Measurements from ENCODE around the gene DDX42. TPM values are rescaled to one million over a fixed set of nuclear protein-coding genes. Genes with fewer than 3 reads are reported as not detected.
A peak's percentile ranks its signal among the peaks of the same experiment; 100 is the strongest.

DDX42 gene
- total and polyA plus RNA-seq, 2 of the 13 experiments (the other 11 are each of a cell fraction or from before 2014, with no cell fraction given) = 87.2 to 92.9 TPM

GRCh38 chr17:63773272-63774140 lies 464 bp upstream of the DDX42 start, which contains the start of gene CCDC47 (continued):
- TF ChIP-seq AFF4 (CRISPR knock-in tag; IDR thresholded peaks at IDR 0.05) (no peak), MEF2D (CRISPR knock-in tag; IDR thresholded peaks at IDR 0.05) (peak; percentile 90), BHLHE40 (IDR thresholded peaks at IDR 0.05; ENCODE audit: low read length) (no peak; the same call in 1 of the 2 replicates), EZH2 (conservative IDR thresholded peaks at IDR 0.05; ENCODE audit: low read depth, low read length) (no peak), ZNF414 (CRISPR knock-in tag; IDR thresholded peaks at IDR 0.05) (peak; percentile 71; the same call in 1 of the 2 replicates), RNF2 (conservative IDR thresholded peaks at IDR 0.05; ENCODE audit: low read depth) (peak; percentile 89), ZNF350 (CRISPR knock-in tag; IDR thresholded peaks at IDR 0.05; ENCODE audit: borderline replicate concordance, low read depth) (peak; percentile 99), THAP11 (CRISPR knock-in tag; IDR thresholded peaks at IDR 0.05) (peak; percentile 96), ZNF33B (CRISPR knock-in tag; IDR thresholded peaks at IDR 0.05) (peak; percentile 81; the same call in 1 of the 2 replicates), RCOR2 (CRISPR knock-in tag; IDR thresholded peaks at IDR 0.05) (no peak; the same call in 1 of the 2 replicates), THAP9 (CRISPR knock-in tag; IDR thresholded peaks at IDR 0.05; ENCODE audit: borderline replicate concordance) (peak; percentile 93), PRPF4 (IDR thresholded peaks at IDR 0.05; ENCODE audit: low read depth, low read length, poor library complexity, severe bottlenecking) (no peak), REST (IDR thresholded peaks at IDR 0.05; ENCODE audit: borderline replicate concordance in 1 of 2, low read depth in 1 of 2, low read length in 2 of 2) (peak in 1 of 2 experiments; percentile 62; a peak in 1 of 4 replicates), ZNF660 (CRISPR knock-in tag; IDR thresholded peaks at IDR 0.05; ENCODE audit: borderline replicate concordance, low read depth) (no peak; the same call in 1 of the 2 replicates), RFX5 (IDR thresholded peaks at IDR 0.05; ENCODE audit: low read depth, low read length) (peak; percentile 69; the same call in 1 of the 2 replicates), ZNF160 (CRISPR knock-in tag; IDR thresholded peaks at IDR 0.05) (peak; percentile 75; the same call in 1 of the 2 replicates), NCOA2 (CRISPR knock-in tag; IDR thresholded peaks at IDR 0.05) (peak; percentile 66)
